OCI-LY1 (cell line): ENCODE measurements around the gene PDZRN3.

ENCODE experiments used
- H2AFZ ChIP-seq: fragments of 200-600 bp; sonication (generic), shearing (Covaris generic); 2 replicates; pipeline ENCODE4 v1.6.0; 2014; ENCODE audit warnings: antibody characterized with exemption, mild to moderate bottlenecking, low read length
- H3F3A ChIP-seq: fragments of 200-600 bp; sonication (generic), shearing (Covaris generic); 2 replicates; pipeline ENCODE4 v1.6.0; 2014; ENCODE audit warnings: mild to moderate bottlenecking, antibody characterized with exemption, low read length, moderate library complexity; ENCODE audit not compliant: insufficient read depth
- H3K27ac ChIP-seq: fragments of 200-600 bp; sonication (generic); 2 replicates; pipeline ENCODE4 v1.5.1; 2014; ENCODE audit warnings: low read length, mixed run types, mild to moderate bottlenecking, low read depth; ENCODE audit not compliant: poor library complexity, severe bottlenecking
- H3K27me3 ChIP-seq: fragments of 200-600 bp; sonication (generic); 2 replicates; pipeline ENCODE4 v1.6.0; 2014; ENCODE audit warnings: antibody characterized with exemption, mild to moderate bottlenecking, low read length, moderate library complexity; ENCODE audit not compliant: insufficient read depth
- H3K36me3 ChIP-seq: fragments of 200-600 bp; sonication (generic); 2 replicates; pipeline ENCODE4 v1.6.1; 2014; ENCODE audit warnings: mild to moderate bottlenecking, antibody characterized with exemption, low read length, moderate library complexity, mixed read lengths; ENCODE audit not compliant: insufficient read depth
- H3K4me1 ChIP-seq: fragments of 200-600 bp; sonication (generic); 2 replicates; pipeline ENCODE4 v1.5.1; 2014; ENCODE audit warnings: mild to moderate bottlenecking, low read length, moderate library complexity; ENCODE audit not compliant: insufficient read depth, severe bottlenecking
- H3K4me2 ChIP-seq: fragments of 200-600 bp; sonication (generic), shearing (Covaris generic); 2 replicates; pipeline ENCODE4 v1.6.1; 2014; ENCODE audit warnings: low read length
- H3K4me3 ChIP-seq: fragments of 200-600 bp; sonication (generic); 2 replicates; pipeline ENCODE4 v1.5.1; 2014; ENCODE audit warnings: low read length, low read depth, mild to moderate bottlenecking, mixed read lengths; ENCODE audit not compliant: poor library complexity, severe bottlenecking
- H3K79me2 ChIP-seq: fragments of 200-600 bp; shearing (Covaris generic); 2 replicates; pipeline ENCODE4 v1.6.1; 2016; ENCODE audit warnings: mixed run types, low read length, mixed read lengths; ENCODE audit not compliant: insufficient read depth
- H3K9ac ChIP-seq: fragments of 200-600 bp; sonication (generic), shearing (Covaris generic); 2 replicates; pipeline ENCODE4 v1.6.1; 2014; ENCODE audit warnings: mild to moderate bottlenecking, low read length, mixed read lengths
- H3K9me2 ChIP-seq: fragments of 200-600 bp; sonication (generic), shearing (Covaris generic); 2 replicates; pipeline ENCODE4 v1.6.1; 2014; ENCODE audit warnings: low read depth, mild to moderate bottlenecking, low read length, mixed read lengths
- H3K9me3 ChIP-seq: fragments of 200-600 bp; shearing (Covaris generic); 2 replicates; pipeline ENCODE4 v1.6.1; 2014; ENCODE audit warnings: low read length, mixed read lengths
- H4K20me1 ChIP-seq: fragments of 200-600 bp; sonication (generic), shearing (Covaris generic); 2 replicates; pipeline ENCODE4 v1.6.0; 2016; ENCODE audit warnings: mild to moderate bottlenecking, low read length; ENCODE audit not compliant: insufficient read depth
- EZH2 ChIP-seq: fragments of 200-600 bp; sonication (generic), shearing (Covaris generic); IDR thresholded peaks from 2 replicates; pipeline ENCODE4 v1.8.0; 2017; ENCODE audit warnings: borderline replicate concordance, mixed run types, mild to moderate bottlenecking, antibody characterized with exemption, low read length, moderate library complexity, mixed read lengths
- TF ChIP-seq, protein P1 (sequence below): fragments of 200-600 bp; sonication (generic), shearing (Covaris generic); IDR thresholded peaks from 2 replicates; pipeline ENCODE4 v1.5.1; 2017; ENCODE audit warnings: mild to moderate bottlenecking, antibody characterized with exemption, low read length, moderate library complexity, mixed read lengths

PDZRN3 gene

DNA sequence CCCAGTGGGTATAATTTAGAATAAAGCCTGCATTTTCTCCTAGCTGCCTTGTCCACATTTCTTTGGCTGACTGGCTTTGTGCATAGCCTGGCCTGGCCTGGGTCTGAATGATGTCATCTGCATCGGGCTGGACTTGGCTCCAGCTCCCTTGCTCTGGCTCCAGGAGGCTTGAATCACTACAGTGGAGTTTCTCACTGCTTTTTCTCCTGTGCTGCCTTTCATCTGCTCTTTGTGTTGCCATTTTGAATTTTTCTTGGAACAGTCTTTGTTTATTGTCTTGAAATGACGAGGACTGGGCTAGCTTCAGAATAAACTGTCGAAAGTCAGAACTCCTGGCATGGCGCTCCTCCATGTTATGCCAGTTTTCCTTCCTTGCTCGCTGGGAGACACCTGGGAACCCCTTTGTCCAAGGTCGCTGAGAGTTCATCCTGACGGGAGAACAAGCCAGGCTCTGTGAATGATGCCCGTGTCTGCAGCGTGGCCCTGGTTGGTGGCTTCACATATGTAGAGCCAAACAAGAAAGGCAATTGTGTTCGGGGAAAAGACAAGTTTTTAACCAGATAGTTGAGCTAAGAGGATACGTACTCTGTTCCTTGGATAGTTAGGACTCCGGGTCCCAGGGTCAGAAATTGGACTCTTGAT, 258.9 kb downstream of the PDZRN3 start:
- Histone ChIP-seq H3K27ac (no peak overlapping the region), H3K4me2 (no peak overlapping the region), H2AFZ (no peak overlapping the region)

DNA sequence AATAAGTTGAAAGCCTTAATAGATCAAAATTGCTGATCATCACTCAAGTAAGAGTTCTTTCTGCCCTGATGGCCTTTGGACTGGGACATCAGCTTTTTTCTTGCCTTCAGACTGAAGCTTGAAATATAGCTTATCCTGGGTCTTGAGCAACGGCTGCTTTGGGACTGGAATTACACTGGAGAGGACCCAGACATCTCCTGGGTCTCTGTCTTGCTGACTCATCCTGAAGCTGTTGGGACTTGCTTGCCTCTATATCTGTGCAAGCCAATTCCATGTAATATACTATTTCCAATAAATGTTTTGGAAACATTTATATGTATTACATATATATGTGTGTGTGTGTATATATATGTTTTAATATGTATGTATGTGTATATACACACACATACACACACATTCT, 260.2 kb downstream of the PDZRN3 start:
- no peak for TF ChIP-seq EZH2
- Histone ChIP-seq H2AFZ (no peak overlapping the region), H3K9me3 (no peaks in the 10 kb centered on the region), H3K9ac (no peak overlapping the region), H3K4me2 (no peak overlapping the region), H3K4me1 (no peaks in the 10 kb centered on the region), H3F3A (no peaks in the 10 kb centered on the region), H3K9me2 (no peaks in the 10 kb centered on the region), H3K27me3 (no peaks in the 10 kb centered on the region; the same call in 1 of the 2 replicates), H3K27ac (no peak overlapping the region), H3K4me3 (no peak overlapping the region), H3K36me3 (no peaks in the 10 kb centered on the region), H3K79me2 (no peaks in the 10 kb centered on the region), H4K20me1 (no peaks in the 10 kb centered on the region)

More for the DNA sequence above, 258.9 kb downstream of the PDZRN3 start:
- H3K9me3 ChIP-seq, result no peaks in the 10 kb centered on the region
- no peaks in the 10 kb centered on the region for H4K20me1 ChIP-seq
- no peaks in the 10 kb centered on the region for H3F3A ChIP-seq
- no peak overlapping the region for H3K4me3 ChIP-seq
- no peaks in the 10 kb centered on the region for H3K4me1 ChIP-seq
- H3K79me2 ChIP-seq, result no peaks in the 10 kb centered on the region
- H3K9me2 ChIP-seq, result no peaks in the 10 kb centered on the region
- H3K9ac ChIP-seq, result no peak overlapping the region
- H3K36me3 ChIP-seq, result no peaks in the 10 kb centered on the region
- no peaks in the 10 kb centered on the region; the same call in 1 of the 2 replicates for H3K27me3 ChIP-seq
- TF ChIP-seq, protein P1, sequence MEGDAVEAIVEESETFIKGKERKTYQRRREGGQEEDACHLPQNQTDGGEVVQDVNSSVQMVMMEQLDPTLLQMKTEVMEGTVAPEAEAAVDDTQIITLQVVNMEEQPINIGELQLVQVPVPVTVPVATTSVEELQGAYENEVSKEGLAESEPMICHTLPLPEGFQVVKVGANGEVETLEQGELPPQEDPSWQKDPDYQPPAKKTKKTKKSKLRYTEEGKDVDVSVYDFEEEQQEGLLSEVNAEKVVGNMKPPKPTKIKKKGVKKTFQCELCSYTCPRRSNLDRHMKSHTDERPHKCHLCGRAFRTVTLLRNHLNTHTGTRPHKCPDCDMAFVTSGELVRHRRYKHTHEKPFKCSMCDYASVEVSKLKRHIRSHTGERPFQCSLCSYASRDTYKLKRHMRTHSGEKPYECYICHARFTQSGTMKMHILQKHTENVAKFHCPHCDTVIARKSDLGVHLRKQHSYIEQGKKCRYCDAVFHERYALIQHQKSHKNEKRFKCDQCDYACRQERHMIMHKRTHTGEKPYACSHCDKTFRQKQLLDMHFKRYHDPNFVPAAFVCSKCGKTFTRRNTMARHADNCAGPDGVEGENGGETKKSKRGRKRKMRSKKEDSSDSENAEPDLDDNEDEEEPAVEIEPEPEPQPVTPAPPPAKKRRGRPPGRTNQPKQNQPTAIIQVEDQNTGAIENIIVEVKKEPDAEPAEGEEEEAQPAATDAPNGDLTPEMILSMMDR, result no peak
- TF ChIP-seq EZH2, result no peak

DNA sequence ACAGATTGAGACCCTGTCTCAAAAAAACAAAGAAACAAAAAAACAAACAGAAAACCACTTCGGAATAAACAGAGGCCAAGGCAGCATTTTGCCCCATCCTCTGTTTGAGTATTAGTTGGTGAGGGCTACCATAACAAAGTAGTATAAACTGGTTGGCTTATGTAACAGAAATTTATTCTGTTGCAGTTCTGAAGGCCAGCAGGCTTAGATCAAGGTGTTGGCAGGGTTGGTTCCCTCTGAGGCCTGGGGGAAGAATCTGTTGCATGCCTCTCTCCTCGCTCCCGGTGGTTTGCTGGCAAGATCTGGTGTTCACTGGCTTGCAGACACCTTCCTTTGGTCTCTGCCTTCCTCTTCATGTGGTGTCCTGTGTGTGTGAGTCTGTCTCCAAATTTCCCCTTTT, 261.6 kb downstream of the PDZRN3 start:
- no peak overlapping the region for H2AFZ ChIP-seq
- no peak overlapping the region for H3K27ac ChIP-seq
- H3K36me3 ChIP-seq, result no peaks in the 10 kb centered on the region
- no peaks in the 10 kb centered on the region for H3K4me1 ChIP-seq
- no peaks in the 10 kb centered on the region for H3K79me2 ChIP-seq
- H4K20me1 ChIP-seq, result no peaks in the 10 kb centered on the region
- H3K9me2 ChIP-seq, result no peaks in the 10 kb centered on the region
- no peaks in the 10 kb centered on the region; the same call in 1 of the 2 replicates for H3K27me3 ChIP-seq
- H3K4me3 ChIP-seq, result no peak overlapping the region
- TF ChIP-seq EZH2, result no peak
- TF ChIP-seq, protein P1, result no peak
- no peak overlapping the region for H3K9ac ChIP-seq
- H3K9me3 ChIP-seq, result no peaks in the 10 kb centered on the region
- H3K4me2 ChIP-seq, result no peak overlapping the region
- no peaks in the 10 kb centered on the region for H3F3A ChIP-seq

DNA sequence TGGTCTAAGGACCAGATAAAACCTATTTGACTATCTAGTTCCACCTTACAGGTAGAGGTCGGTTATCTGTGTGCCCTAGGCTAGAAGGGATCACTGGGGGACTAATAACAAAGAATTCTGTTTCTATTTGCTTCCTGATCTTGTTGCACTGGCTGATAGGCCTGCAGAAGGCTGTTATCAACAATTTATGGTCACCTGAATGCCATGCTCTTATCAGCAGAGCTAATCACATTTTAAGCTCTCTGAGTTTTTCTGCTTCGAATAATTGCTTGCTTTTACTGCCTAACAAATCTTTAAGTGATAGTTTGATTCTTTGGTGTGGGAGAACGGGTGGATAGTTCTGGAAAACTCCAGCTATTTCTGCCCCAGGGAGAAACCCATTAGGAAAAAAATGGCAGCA, 263.1 kb downstream of the PDZRN3 start:
- no peaks in the 10 kb centered on the region; the same call in 1 of the 2 replicates for H3K27me3 ChIP-seq
- H3K4me1 ChIP-seq, result no peaks in the 10 kb centered on the region
- no peak overlapping the region for H3K9ac ChIP-seq
- no peaks in the 10 kb centered on the region for H3K9me3 ChIP-seq
- H3K9me2 ChIP-seq, result no peaks in the 10 kb centered on the region
- H3F3A ChIP-seq, result no peaks in the 10 kb centered on the region
- no peak overlapping the region for H3K27ac ChIP-seq
- H2AFZ ChIP-seq, result no peak overlapping the region
- no peak overlapping the region for H3K4me3 ChIP-seq
- H3K36me3 ChIP-seq, result no peaks in the 10 kb centered on the region
- H4K20me1 ChIP-seq, result no peaks in the 10 kb centered on the region
- TF ChIP-seq, protein P1, result no peak
- TF ChIP-seq EZH2, result no peak
- no peak overlapping the region for H3K4me2 ChIP-seq
- H3K79me2 ChIP-seq, result no peaks in the 10 kb centered on the region
